Measurements from ENCODE around the gene GABRR3.

The GABRR3 gene

GRCh38 chr3:97954228-97954827, 80.8 kb downstream of the GABRR3 start:
- DNase-seq (ENCODE audit: low read depth, low spot score): no peak
- H3K27me3 ChIP-seq (ENCODE audit: insufficient read depth, insufficient read length): no peaks in the 10 kb centered on the region
- TF ChIP-seq ZNF274 (IDR thresholded peaks at IDR 0.05; ENCODE audit: low read depth, low read length) (no peak), YY1 (IDR thresholded peaks at IDR 0.05; ENCODE audit: insufficient read depth, insufficient read length) (no peak), SUZ12 (IDR thresholded peaks at IDR 0.05; ENCODE audit: extremely low read depth, insufficient read depth, insufficient read length) (no peak)
- no peak overlapping the region for H3K9ac ChIP-seq (ENCODE audit: insufficient read length, low read depth)
- H3K36me3 ChIP-seq (ENCODE audit: insufficient read depth, insufficient read length, low read length): peaks cover 81% of the 10 kb centered on the region
- H3K4me3 ChIP-seq (ENCODE audit: insufficient read length, low read depth): no peak overlapping the region
- no peaks in the 10 kb centered on the region for H3K9me3 ChIP-seq (ENCODE audit: insufficient read depth, low read length)
- no peaks in the 10 kb centered on the region for H3K4me1 ChIP-seq (ENCODE audit: insufficient read depth, insufficient read length)

GRCh38 chr3:97952872-97953271, 82.2 kb downstream of the GABRR3 start:
- no peaks in the 10 kb centered on the region for H3K4me1 ChIP-seq (ENCODE audit: insufficient read depth, insufficient read length)
- no peak overlapping the region for H3K4me3 ChIP-seq (ENCODE audit: insufficient read length, low read depth)
- H3K27me3 ChIP-seq (ENCODE audit: insufficient read depth, insufficient read length): no peaks in the 10 kb centered on the region
- no peak for DNase-seq (ENCODE audit: low read depth, low spot score)
- peaks cover 84% of the 10 kb centered on the region for H3K36me3 ChIP-seq (ENCODE audit: insufficient read depth, insufficient read length, low read length)
- no peaks in the 10 kb centered on the region for H3K9me3 ChIP-seq (ENCODE audit: insufficient read depth, low read length)
- H3K9ac ChIP-seq (ENCODE audit: insufficient read length, low read depth): no peak overlapping the region
- TF ChIP-seq ZNF274 (IDR thresholded peaks at IDR 0.05; ENCODE audit: low read depth, low read length) (no peak), SUZ12 (IDR thresholded peaks at IDR 0.05; ENCODE audit: extremely low read depth, insufficient read depth, insufficient read length) (no peak), YY1 (IDR thresholded peaks at IDR 0.05; ENCODE audit: insufficient read depth, insufficient read length) (no peak)

GRCh38 chr3:97952280-97952679, 82.8 kb downstream of the GABRR3 start:
- no peaks in the 10 kb centered on the region for H3K4me1 ChIP-seq (ENCODE audit: insufficient read depth, insufficient read length)
- TF ChIP-seq YY1 (IDR thresholded peaks at IDR 0.05; ENCODE audit: insufficient read depth, insufficient read length) (no peak), SUZ12 (IDR thresholded peaks at IDR 0.05; ENCODE audit: extremely low read depth, insufficient read depth, insufficient read length) (no peak), ZNF274 (IDR thresholded peaks at IDR 0.05; ENCODE audit: low read depth, low read length) (no peak)
- H3K36me3 ChIP-seq (ENCODE audit: insufficient read depth, insufficient read length, low read length): peaks cover 84% of the 10 kb centered on the region
- no peak overlapping the region for H3K9ac ChIP-seq (ENCODE audit: insufficient read length, low read depth)
- H3K27me3 ChIP-seq (ENCODE audit: insufficient read depth, insufficient read length): no peaks in the 10 kb centered on the region
- no peak for DNase-seq (ENCODE audit: low read depth, low spot score)
- H3K9me3 ChIP-seq (ENCODE audit: insufficient read depth, low read length): no peaks in the 10 kb centered on the region
- H3K4me3 ChIP-seq (ENCODE audit: insufficient read length, low read depth): no peak overlapping the region

- no peaks in the 10 kb centered on the region for H3K27me3 ChIP-seq (ENCODE audit: insufficient read depth, insufficient read length)
- peaks cover 92% of the 10 kb centered on the region for H3K36me3 ChIP-seq (ENCODE audit: insufficient read depth, insufficient read length, low read length)
- DNase-seq (ENCODE audit: low read depth, low spot score): no peak
- TF ChIP-seq ZNF274 (IDR thresholded peaks at IDR 0.05; ENCODE audit: low read depth, low read length): no peak
- no peak for TF ChIP-seq YY1 (IDR thresholded peaks at IDR 0.05; ENCODE audit: insufficient read depth, insufficient read length)
- TF ChIP-seq SUZ12 (IDR thresholded peaks at IDR 0.05; ENCODE audit: extremely low read depth, insufficient read depth, insufficient read length): no peak
- no peak overlapping the region for H3K4me3 ChIP-seq (ENCODE audit: insufficient read length, low read depth)
- H3K4me1 ChIP-seq (ENCODE audit: insufficient read depth, insufficient read length): no peaks in the 10 kb centered on the region
- no peak overlapping the region for H3K9ac ChIP-seq (ENCODE audit: insufficient read length, low read depth)
- no peaks in the 10 kb centered on the region for H3K9me3 ChIP-seq (ENCODE audit: insufficient read depth, low read length)
These were observed 84.8 kb downstream of the GABRR3 start for GRCh38 chr3:97950360-97950759.

GRCh38 chr3:97949743-97950142, 85.4 kb downstream of the GABRR3 start:
- DNase-seq (ENCODE audit: low read depth, low spot score): no peak
- peaks cover 92% of the 10 kb centered on the region for H3K36me3 ChIP-seq (ENCODE audit: insufficient read depth, insufficient read length, low read length)
- no peaks in the 10 kb centered on the region for H3K4me1 ChIP-seq (ENCODE audit: insufficient read depth, insufficient read length)

GRCh38 chr3:97949110-97949485, 86.0 kb downstream of the GABRR3 start:
- Histone ChIP-seq H3K27me3 (ENCODE audit: insufficient read depth, insufficient read length) (no peaks in the 10 kb centered on the region), H3K9ac (ENCODE audit: insufficient read length, low read depth) (no peak overlapping the region), H3K9me3 (ENCODE audit: insufficient read depth, low read length) (no peaks in the 10 kb centered on the region), H3K4me1 (ENCODE audit: insufficient read depth, insufficient read length) (no peaks in the 10 kb centered on the region), H3K4me3 (ENCODE audit: insufficient read length, low read depth) (no peak overlapping the region), H3K36me3 (ENCODE audit: insufficient read depth, insufficient read length, low read length) (peaks cover 90% of the 10 kb centered on the region)
- no peak for DNase-seq (ENCODE audit: low read depth, low spot score)
- TF ChIP-seq YY1 (IDR thresholded peaks at IDR 0.05; ENCODE audit: insufficient read depth, insufficient read length) (no peak), SUZ12 (IDR thresholded peaks at IDR 0.05; ENCODE audit: extremely low read depth, insufficient read depth, insufficient read length) (no peak), ZNF274 (IDR thresholded peaks at IDR 0.05; ENCODE audit: low read depth, low read length) (no peak)

More at GRCh38 chr3:97949743-97950142, 85.4 kb downstream of the GABRR3 start:
- TF ChIP-seq ZNF274 (IDR thresholded peaks at IDR 0.05; ENCODE audit: low read depth, low read length) (no peak), SUZ12 (IDR thresholded peaks at IDR 0.05; ENCODE audit: extremely low read depth, insufficient read depth, insufficient read length) (no peak), YY1 (IDR thresholded peaks at IDR 0.05; ENCODE audit: insufficient read depth, insufficient read length) (no peak)
- Histone ChIP-seq H3K9ac (ENCODE audit: insufficient read length, low read depth) (no peak overlapping the region), H3K27me3 (ENCODE audit: insufficient read depth, insufficient read length) (no peaks in the 10 kb centered on the region), H3K4me3 (ENCODE audit: insufficient read length, low read depth) (no peak overlapping the region), H3K9me3 (ENCODE audit: insufficient read depth, low read length) (no peaks in the 10 kb centered on the region)

GRCh38 chr3:97948351-97949109, 86.6 kb downstream of the GABRR3 start:
- TF ChIP-seq YY1 (IDR thresholded peaks at IDR 0.05; ENCODE audit: insufficient read depth, insufficient read length) (no peak), SUZ12 (IDR thresholded peaks at IDR 0.05; ENCODE audit: extremely low read depth, insufficient read depth, insufficient read length) (no peak), ZNF274 (IDR thresholded peaks at IDR 0.05; ENCODE audit: low read depth, low read length) (no peak)
- no peak for DNase-seq (ENCODE audit: low read depth, low spot score)
- peaks cover 90% of the 10 kb centered on the region for H3K36me3 ChIP-seq (ENCODE audit: insufficient read depth, insufficient read length, low read length)

More at GRCh38 chr3:97948351-97949109, 86.6 kb downstream of the GABRR3 start:
- Histone ChIP-seq H3K27me3 (ENCODE audit: insufficient read depth, insufficient read length) (no peaks in the 10 kb centered on the region), H3K4me3 (ENCODE audit: insufficient read length, low read depth) (no peak overlapping the region), H3K9me3 (ENCODE audit: insufficient read depth, low read length) (no peaks in the 10 kb centered on the region), H3K4me1 (ENCODE audit: insufficient read depth, insufficient read length) (no peaks in the 10 kb centered on the region), H3K9ac (ENCODE audit: insufficient read length, low read depth) (no peak overlapping the region)
